Smooth muscle cell (in vitro differentiated cells): ENCODE measurements around the gene DLGAP1. TPM values are rescaled to one million over a fixed set of nuclear protein-coding genes. Genes with fewer than 3 reads are reported as not detected.

Experiments
- DNase-seq: peaks from one replicate; lab custom pipeline; 2025; ENCODE audit not compliant: unreplicated experiment; lab: John Stamatoyannopoulos, UW
- H2AFZ ChIP-seq: fragments of 200-600 bp; sonication (generic); 2 replicates; pipeline ENCODE4 v1.6.0; 2016; ENCODE audit warnings: antibody characterized with exemption, low read depth, mild to moderate bottlenecking
- H3F3A ChIP-seq: fragments of 200-600 bp; sonication (generic); 2 replicates; pipeline ENCODE4 v1.6.0; 2017; ENCODE audit warnings: antibody characterized with exemption, low read depth
- H3K27ac ChIP-seq: fragments of 200-600 bp; sonication (generic); 2 replicates; pipeline ENCODE4 v1.5.1; 2016; ENCODE audit warnings: low read depth, mild to moderate bottlenecking
- H3K27me3 ChIP-seq: fragments of 200-600 bp; sonication (generic); 2 replicates; pipeline ENCODE4 v1.6.1; 2016; ENCODE audit warnings: low read depth, mild to moderate bottlenecking
- H3K36me3 ChIP-seq: fragments of 200-600 bp; sonication (generic); 2 replicates; pipeline ENCODE4 v1.5.1; 2016; ENCODE audit warnings: low read depth
- H3K4me1 ChIP-seq: fragments of 200-600 bp; sonication (generic); 2 replicates; pipeline ENCODE4 v1.5.1; 2016; ENCODE audit warnings: low read depth
- H3K4me2 ChIP-seq: fragments of 200-600 bp; sonication (generic); 2 replicates; pipeline ENCODE4 v1.6.0; 2016; ENCODE audit warnings: mild to moderate bottlenecking
- H3K4me3 ChIP-seq: fragments of 200-600 bp; sonication (generic); 2 replicates; pipeline ENCODE4 v1.5.1; 2016; ENCODE audit warnings: mild to moderate bottlenecking
- H3K79me2 ChIP-seq: fragments of 200-600 bp; sonication (generic); 2 replicates; pipeline ENCODE4 v1.6.0; 2016; ENCODE audit warnings: low read depth, mild to moderate bottlenecking
- H3K9ac ChIP-seq: fragments of 200-600 bp; sonication (generic); 2 replicates; pipeline ENCODE4 v1.6.0; 2016; ENCODE audit warnings: low read depth
- H3K9me3 ChIP-seq: fragments of 200-600 bp; sonication (generic); replicated peaks from 2 replicates; pipeline ENCODE4 v1.5.1; 2016; ENCODE audit warnings: low read depth
- H4K20me1 ChIP-seq: fragments of 200-600 bp; sonication (generic); 2 replicates; pipeline ENCODE4 v1.6.0; 2016; ENCODE audit warnings: low read depth
- WGBS: methylation state at CpG from one replicate; pipeline ENCODE4 v1.1.7; 2016; ENCODE audit warnings: low lambda C conversion rate; 5-methylcytosine and 5-hydroxymethylcytosine counted together
- polyA plus RNA-seq: library from polyadenylated mRNA; unstranded; fragments of >200 nt; fragmentation: Nextera tagmentation; extraction: Ambion mirVana; gene quantifications from 2 replicates; pipeline ENCODE4 v1.2.1, GENCODE V29; 2016
- total RNA-seq: library from RNA; depleted of rRNA; stranded (reverse); fragments of >200 nt; gene quantifications from 2 replicates; pipeline ENCODE4 v1.2.3, GENCODE V29; 2014
- TF ChIP-seq, protein P1 (sequence below): fragments of 200-600 bp; sonication (generic); IDR thresholded peaks from 2 replicates; pipeline ENCODE4 v1.5.1; 2017; ENCODE audit warnings: borderline replicate concordance, mild to moderate bottlenecking, antibody characterized with exemption; ENCODE audit not compliant: insufficient read depth, poor library complexity, severe bottlenecking

DLGAP1 gene
- total and polyA plus RNA-seq, 2 experiments from 2014 or later = 2.6 to 11.3 TPM

DNA sequence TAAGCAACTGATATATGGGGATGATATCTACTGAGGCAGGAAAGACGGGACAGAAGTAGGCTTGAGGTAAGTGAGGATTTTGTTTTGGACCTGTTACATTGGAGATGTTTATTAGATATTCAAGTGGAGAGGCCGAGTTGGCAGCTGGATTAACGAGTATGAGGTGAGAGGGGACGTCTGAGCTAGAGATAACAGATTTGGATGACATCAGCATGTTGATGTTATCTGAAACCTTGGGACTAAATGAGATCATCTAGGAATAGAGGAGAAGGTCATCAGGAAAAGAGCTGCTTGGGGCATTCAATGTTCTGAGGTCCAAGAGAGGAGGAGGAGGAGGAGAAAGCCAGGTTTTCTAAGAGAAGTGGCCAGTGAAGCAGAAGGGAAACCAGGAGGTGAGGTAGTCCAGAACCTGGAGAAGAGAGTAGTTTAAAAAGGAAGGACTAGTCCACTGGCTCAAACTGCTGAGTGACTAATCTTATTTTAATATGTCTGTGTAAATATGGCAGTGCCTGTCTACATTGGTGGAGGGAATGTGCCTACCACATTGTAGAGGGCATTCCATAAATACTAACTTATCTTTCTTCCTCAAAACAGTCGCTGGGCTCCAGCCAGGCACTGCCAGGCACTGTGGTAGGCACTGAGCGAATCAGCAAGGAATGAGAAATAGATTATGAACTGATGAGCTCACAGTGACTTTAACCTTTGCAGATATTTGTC, 488.3 kb downstream of the DLGAP1 start:
- H3K27ac ChIP-seq = no peak overlapping the region
- no peak for DNase-seq
- TF ChIP-seq, protein P1, sequence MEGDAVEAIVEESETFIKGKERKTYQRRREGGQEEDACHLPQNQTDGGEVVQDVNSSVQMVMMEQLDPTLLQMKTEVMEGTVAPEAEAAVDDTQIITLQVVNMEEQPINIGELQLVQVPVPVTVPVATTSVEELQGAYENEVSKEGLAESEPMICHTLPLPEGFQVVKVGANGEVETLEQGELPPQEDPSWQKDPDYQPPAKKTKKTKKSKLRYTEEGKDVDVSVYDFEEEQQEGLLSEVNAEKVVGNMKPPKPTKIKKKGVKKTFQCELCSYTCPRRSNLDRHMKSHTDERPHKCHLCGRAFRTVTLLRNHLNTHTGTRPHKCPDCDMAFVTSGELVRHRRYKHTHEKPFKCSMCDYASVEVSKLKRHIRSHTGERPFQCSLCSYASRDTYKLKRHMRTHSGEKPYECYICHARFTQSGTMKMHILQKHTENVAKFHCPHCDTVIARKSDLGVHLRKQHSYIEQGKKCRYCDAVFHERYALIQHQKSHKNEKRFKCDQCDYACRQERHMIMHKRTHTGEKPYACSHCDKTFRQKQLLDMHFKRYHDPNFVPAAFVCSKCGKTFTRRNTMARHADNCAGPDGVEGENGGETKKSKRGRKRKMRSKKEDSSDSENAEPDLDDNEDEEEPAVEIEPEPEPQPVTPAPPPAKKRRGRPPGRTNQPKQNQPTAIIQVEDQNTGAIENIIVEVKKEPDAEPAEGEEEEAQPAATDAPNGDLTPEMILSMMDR = no peak

DNA sequence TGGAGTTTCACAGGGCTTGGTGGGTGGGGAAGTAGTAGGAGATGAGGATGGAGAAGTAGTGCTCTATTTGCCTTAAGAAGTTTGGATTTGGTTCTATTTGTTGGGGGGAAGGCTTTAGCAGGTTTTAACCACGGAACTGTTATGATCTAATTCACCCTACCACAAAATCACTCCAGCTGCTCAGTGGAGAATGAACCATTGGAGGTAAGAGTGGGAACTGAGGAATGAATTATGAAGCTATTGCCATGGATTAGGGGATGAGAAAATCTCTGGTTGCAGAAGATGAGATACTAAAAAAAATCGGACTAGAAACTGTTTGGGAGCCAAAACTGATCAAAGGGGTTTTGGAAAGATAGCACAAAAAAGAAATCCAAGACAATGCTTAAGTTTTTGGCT, 488.9 kb downstream of the DLGAP1 start:
- no peaks in the 10 kb centered on the region for H4K20me1 ChIP-seq
- H3K4me3 ChIP-seq = no peak overlapping the region
- no peak overlapping the region for H3K4me2 ChIP-seq
- H3K27ac ChIP-seq = no peak overlapping the region
- H3F3A ChIP-seq = no peaks in the 10 kb centered on the region
- 85% methylated on average over 2 of the region's 2 CpGs for WGBS
- no peak for DNase-seq
- no peak overlapping the region for H2AFZ ChIP-seq
- H3K9me3 ChIP-seq = no peaks in the 10 kb centered on the region
- TF ChIP-seq, protein P1 = no peak
- H3K79me2 ChIP-seq = no peaks in the 10 kb centered on the region
- peaks cover 30% of the 10 kb centered on the region for H3K4me1 ChIP-seq
- no peak overlapping the region for H3K9ac ChIP-seq
- no peaks in the 10 kb centered on the region for H3K27me3 ChIP-seq
- no peaks in the 10 kb centered on the region for H3K36me3 ChIP-seq

More for the DNA sequence above, 488.3 kb downstream of the DLGAP1 start:
- H3K79me2 ChIP-seq = no peaks in the 10 kb centered on the region
- H3F3A ChIP-seq = no peaks in the 10 kb centered on the region
- H3K4me3 ChIP-seq = no peak overlapping the region
- H3K9me3 ChIP-seq = no peaks in the 10 kb centered on the region
- H3K27me3 ChIP-seq = no peaks in the 10 kb centered on the region
- H3K4me2 ChIP-seq = no peak overlapping the region
- no peaks in the 10 kb centered on the region for H4K20me1 ChIP-seq
- H3K9ac ChIP-seq = no peak overlapping the region
- WGBS = 63% methylated on average over 6 of the region's 6 CpGs
- H3K36me3 ChIP-seq = no peaks in the 10 kb centered on the region
- H3K4me1 ChIP-seq = peaks cover 30% of the 10 kb centered on the region
- H2AFZ ChIP-seq = no peak overlapping the region

DNA sequence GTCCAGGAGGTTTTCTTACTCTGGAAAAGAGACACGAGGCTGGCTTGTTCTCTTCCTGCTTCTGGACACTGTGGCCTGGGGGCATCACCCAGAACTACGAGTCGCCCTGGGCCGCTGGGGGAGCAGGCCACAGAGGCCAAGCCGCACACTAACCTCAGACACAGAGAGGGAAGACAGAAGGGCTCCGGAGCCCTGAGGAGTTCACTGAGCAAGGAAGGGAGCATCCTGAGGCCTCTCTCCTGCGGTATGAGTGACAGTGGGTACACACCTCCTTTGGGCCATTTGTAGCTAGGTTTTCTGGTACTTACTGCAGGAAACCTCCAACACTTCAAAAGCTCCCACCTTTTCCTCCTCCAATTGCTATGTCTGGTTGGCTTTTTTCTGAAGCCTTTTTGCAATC, 494.1 kb downstream of the DLGAP1 start:
- Histone ChIP-seq H3F3A (no peaks in the 10 kb centered on the region), H3K4me2 (no peak overlapping the region), H3K36me3 (no peaks in the 10 kb centered on the region), H2AFZ (no peak overlapping the region), H3K27ac (no peak overlapping the region), H3K4me3 (no peak overlapping the region), H3K27me3 (no peaks in the 10 kb centered on the region), H4K20me1 (no peaks in the 10 kb centered on the region), H3K9me3 (no peaks in the 10 kb centered on the region), H3K79me2 (no peaks in the 10 kb centered on the region), H3K4me1 (peaks cover 24% of the 10 kb centered on the region), H3K9ac (no peak overlapping the region)
- TF ChIP-seq, protein P1 = no peak
- 98% methylated on average over 7 of the region's 7 CpGs for WGBS
- DNase-seq = no peak

DNA sequence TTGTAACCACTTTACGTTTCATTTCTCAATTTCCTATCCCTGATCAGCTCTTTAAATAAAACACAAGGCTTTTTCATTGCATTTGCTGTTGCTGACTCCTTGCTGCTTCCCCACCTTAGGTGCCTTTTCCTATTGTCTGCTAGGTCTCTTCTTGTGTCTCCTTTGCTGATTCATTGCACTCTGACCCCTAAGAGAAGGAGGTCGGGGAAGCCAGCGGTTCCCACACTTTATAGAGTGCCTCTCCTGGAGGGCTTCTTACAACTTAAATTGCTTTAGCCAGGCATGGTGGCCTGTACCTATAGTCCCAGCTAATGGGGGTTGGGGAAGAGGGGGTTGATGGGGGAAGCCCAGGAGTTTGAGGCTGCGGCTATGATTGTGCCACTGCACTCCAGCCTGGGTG, 495.0 kb downstream of the DLGAP1 start:
- no peaks in the 10 kb centered on the region for H3K9me3 ChIP-seq
- no peak for DNase-seq
- no peaks in the 10 kb centered on the region for H3K36me3 ChIP-seq
- no peak overlapping the region for H3K9ac ChIP-seq
- H3F3A ChIP-seq = no peaks in the 10 kb centered on the region
- no peaks in the 10 kb centered on the region for H4K20me1 ChIP-seq
- no peaks in the 10 kb centered on the region for H3K27me3 ChIP-seq
- H2AFZ ChIP-seq = no peak overlapping the region
- H3K79me2 ChIP-seq = no peaks in the 10 kb centered on the region
- no peak overlapping the region for H3K4me2 ChIP-seq
- no peak overlapping the region for H3K27ac ChIP-seq
- 86% methylated on average over 4 of the region's 4 CpGs for WGBS
- TF ChIP-seq, protein P1 = no peak
- peaks cover 22% of the 10 kb centered on the region for H3K4me1 ChIP-seq
- no peak overlapping the region for H3K4me3 ChIP-seq
